Gastroesophageal sphincter (tissue), 3 donors: ENCODE results near the gene GNE.
"Not testable (repeated sequence)": the region's sequence is repeated elsewhere in the genome, so short reads cannot be mapped to it uniquely, and the experiment has no call there.

Source experiments
- EP300 ChIP-seq: sonication (generic); formaldehyde crosslinking; IDR thresholded peaks from one replicate; pipeline ENCODE4 v1.6.1; 2017; ENCODE audit warnings: antibody characterized with exemption, mild to moderate bottlenecking
- POLR2A ChIP-seq, 2 donors: fragments of 450-650 bp; IDR thresholded peaks; one replicate each; pipeline ENCODE4 v1.6.1; 2017; ENCODE audit warnings: antibody characterized with exemption in 2 of 2, mild to moderate bottlenecking in 2 of 2, moderate library complexity in 1 of 2
- POLR2AphosphoS5 ChIP-seq: sonication (generic); formaldehyde crosslinking; IDR thresholded peaks from one replicate; pipeline ENCODE4 v1.6.1; 2017; ENCODE audit warnings: antibody characterized with exemption
- TF ChIP-seq, protein P1 (sequence below), 4 experiments: fragments of 200-600 bp in 2 of 4; fragments of 450-650 bp in 2 of 4; sonication (generic) in 1 of 4; IDR thresholded peaks; one replicate each; pipeline ENCODE4 v1.5.1; 2017 to 2019; ENCODE audit warnings: antibody characterized with exemption in 4 of 4, mild to moderate bottlenecking in 2 of 4, moderate library complexity in 2 of 4

DNA sequence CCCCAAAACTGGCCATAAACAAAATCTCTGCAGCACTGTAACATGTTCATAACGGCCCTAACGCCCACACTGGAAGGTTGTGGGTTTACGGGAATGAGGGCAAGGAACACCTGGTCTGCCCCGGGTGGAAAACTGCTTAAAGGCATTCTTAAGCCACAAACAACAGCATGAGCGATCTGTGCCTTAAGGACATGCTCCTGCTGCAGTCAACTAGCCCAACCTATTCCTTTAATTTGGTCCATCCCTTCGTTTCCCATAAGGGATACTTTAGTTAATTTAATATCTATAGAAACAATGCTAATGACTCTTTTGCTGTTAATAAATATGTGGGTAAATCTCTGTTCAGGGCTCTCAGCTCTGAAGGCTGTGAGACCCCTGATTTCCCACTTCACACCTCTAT lies 78.0 kb downstream of the GNE start:
- TF ChIP-seq, protein P1, sequence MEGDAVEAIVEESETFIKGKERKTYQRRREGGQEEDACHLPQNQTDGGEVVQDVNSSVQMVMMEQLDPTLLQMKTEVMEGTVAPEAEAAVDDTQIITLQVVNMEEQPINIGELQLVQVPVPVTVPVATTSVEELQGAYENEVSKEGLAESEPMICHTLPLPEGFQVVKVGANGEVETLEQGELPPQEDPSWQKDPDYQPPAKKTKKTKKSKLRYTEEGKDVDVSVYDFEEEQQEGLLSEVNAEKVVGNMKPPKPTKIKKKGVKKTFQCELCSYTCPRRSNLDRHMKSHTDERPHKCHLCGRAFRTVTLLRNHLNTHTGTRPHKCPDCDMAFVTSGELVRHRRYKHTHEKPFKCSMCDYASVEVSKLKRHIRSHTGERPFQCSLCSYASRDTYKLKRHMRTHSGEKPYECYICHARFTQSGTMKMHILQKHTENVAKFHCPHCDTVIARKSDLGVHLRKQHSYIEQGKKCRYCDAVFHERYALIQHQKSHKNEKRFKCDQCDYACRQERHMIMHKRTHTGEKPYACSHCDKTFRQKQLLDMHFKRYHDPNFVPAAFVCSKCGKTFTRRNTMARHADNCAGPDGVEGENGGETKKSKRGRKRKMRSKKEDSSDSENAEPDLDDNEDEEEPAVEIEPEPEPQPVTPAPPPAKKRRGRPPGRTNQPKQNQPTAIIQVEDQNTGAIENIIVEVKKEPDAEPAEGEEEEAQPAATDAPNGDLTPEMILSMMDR (IDR thresholded peaks at IDR 0.05), result not testable (repeated sequence)
- not testable (repeated sequence) for TF ChIP-seq POLR2A (IDR thresholded peaks at IDR 0.05); EP300; POLR2AphosphoS5
